HG03575 (cell line): ENCODE data around the gene PARP11.
"Not testable (repeated sequence)": the region's sequence is repeated elsewhere in the genome, so short reads cannot be mapped to it uniquely, and the experiment has no call there.

ENCODE experiments used
- ATAC-seq: cut with Tn5 transposase; IDR thresholded peaks from one replicate; pipeline ENCODE4 v1.9.1; 2021; ENCODE audit not compliant: unreplicated experiment, insufficient number of reproducible peaks, low FRiP score; ENCODE audit errors: extremely low read depth

Gene PARP11

DNA sequence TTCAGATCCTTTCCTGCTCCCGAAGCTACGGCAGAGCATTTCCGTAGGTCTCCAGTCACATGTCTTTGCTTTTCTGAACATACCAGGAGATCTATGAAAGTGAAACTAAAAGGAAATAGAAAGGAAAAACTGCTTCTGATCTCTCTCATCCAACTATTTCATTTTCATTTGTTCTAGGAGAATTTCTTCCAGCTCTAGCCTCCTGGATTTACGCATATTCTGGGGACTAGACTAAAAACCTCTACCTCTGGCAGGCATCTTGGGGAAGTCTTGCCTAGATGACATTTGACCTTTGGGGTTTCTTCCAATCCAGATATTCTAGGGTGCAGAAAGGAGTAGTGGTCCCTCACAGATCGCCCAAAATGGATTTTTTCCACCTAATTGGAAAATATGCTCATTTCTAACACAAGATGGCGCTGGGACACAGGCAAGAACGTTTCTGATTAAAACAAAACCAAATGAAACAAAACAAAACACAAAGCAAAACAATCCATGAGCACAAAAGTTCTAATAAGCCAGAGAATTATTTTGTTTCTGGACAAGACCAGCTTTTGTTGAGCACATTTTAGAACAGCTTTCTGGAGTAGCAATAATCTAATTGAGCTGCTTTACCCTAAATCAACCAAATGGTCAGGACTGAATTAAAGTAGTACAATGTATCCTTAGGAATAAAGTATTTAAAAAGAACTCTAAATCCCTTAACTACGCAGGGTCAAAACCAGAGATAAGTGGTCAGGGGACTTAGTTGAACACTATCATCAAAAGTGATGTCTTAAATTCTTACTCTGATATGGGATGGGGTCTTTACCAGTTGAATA lies 12.3 kb upstream of the PARP11 start:
- no peak for ATAC-seq

DNA sequence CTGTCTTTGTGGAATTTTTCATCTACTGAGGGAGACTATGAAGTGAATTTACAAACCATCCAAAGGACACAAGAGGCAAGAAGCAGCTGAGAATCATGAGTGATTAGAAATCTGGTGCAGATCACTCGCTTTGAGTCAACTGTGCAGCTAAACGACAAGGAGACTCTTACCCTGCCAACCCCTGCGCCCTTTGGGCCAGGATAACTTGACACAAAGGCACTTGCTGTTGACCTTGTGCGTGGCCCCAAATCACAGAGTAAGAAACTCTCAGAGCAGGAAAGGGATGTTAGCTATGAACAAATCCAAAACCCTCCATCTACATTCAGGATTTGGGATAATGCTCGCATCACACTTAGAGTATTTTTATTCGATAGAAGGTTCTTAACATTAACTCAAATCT lies 11.5 kb upstream of the PARP11 start:
- ATAC-seq = no peak

DNA sequence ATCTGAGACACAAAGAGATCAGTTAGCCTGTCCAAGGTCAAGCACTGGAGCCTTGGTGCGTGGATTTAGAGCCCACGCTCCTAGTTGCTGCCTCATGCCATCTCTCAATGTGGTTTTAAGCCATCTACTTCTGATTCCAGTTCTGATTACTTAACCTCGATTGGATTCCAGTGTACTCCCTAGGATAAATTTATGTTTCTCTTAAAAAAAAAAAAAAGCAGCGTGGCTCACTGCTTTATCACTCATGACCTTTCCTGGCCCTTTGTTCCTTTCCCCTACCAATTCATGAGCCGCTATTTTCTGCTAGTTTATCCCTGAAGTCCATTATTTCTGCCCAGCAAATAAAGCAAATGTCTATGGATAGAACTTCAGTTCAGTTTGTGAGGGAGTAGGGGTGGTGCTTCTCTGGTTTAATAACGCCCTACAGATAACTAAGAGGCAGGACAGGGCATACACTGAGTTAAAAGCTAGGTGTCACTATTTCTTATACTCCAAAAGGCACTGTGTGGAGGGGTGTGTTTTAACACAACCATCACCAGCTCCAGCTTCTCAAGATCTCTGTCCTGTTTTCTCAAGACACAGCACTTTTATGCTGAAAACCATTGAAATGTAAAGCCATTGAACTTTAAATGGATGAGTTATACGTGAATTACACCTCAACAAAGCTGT lies 9.8 kb upstream of the PARP11 start:
- no peak for ATAC-seq

DNA sequence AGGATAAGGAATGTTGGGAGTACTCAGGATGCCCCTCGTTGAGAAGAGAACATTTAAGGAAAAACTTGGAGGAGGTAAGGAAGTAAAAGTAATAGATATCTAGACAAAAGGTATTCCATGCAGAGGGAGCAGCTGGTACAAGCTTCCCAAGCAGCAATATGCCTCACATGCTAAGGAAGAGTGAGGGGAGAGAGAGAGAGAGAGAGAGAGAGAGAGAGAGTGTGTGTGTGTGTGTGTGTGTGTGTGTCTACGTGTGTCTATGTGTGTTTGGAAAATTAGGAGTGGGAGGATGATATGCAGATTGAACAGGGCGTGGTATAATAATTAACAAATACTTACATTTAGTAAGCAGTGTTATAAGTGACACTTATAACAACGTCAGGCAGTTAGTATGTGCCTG lies 9.2 kb upstream of the PARP11 start:
- ATAC-seq = no peak

DNA sequence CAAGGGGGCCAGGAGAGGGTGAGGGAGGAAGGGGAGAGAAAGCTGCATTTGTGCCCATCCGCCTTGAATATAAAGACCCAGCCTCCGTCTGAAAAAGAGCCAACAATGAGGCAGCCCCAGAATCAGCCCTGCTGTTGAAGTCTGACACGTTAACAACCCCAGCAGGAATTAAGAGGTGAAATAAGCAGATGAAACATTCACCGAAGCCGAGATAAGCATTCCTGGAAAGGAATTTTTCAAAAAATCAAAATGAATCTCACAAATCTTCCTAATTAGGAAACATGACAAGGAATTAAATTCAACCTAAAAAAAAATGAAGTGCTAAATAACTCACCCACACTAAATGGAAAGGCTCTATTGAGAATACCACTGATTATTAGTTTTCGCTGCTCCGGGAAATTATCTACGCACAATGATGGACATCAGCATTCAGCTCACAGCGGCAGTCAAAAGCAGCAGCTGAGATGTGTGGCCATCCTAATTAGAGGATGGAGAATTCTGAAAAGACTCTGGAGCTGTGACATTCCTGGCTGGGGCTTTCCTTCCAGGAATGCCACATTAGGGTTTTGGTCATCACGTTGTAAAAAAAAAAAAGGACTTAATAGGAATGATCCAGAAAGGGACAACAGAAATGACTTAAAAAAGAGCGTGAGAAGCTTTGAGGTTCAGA lies 8.2 kb upstream of the PARP11 start:
- no peak for ATAC-seq

DNA sequence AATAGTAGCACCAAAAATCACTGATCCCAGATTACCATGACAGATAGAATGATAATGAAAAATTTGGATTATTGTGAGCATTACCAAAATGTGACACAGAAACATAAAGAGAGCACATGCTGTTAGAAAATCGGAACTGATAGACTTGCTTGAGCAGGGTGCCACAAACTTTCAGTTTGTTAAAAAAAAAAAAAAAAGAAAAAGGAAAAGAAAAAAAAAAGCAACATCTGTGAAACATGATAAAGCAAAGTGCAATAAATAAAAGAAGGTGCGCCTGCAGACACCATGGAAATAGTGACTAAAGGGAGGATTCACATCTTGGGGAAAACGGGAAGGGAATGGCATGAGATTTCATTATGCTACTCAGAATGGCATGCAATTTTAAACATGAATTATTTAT lies 6.6 kb upstream of the PARP11 start:
- no peak for ATAC-seq

DNA sequence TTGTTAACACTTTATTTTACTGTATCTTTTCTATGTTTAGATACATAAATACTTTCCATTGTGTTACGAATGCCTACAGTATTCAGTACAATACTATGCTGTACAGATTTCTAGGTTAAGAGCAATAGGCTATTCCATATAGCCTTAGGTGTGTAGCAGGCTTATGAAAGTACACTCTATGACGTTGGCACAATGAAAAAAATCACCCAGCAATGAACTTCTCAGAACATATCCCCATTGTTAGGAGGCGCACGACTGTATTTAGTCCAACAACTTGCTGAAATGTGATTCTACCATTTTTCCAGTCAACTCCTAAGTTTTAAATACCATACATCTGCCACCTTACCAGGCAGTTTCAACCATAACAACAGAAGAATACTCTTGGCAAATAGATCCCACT lies 1.8 kb downstream of the PARP11 start:
- no peak for ATAC-seq

DNA sequence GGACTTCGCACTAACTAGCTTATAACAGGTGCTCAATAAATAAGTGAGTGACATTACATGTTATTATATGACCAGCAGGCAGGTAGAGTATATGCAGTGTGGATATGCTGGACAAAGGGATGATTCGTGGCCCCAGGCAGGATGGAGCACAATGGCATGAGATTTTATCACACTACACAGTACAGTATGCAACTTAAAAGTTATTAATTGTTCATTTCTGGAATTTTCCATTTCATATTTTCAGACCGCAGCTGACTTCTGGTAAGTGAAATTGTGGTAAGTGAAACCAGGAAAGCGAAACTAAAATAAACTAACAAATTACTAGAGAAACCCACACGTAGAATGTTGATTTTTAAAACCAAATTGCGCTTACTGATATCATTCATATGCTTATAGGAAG lies 3.3 kb downstream of the PARP11 start:
- no peak for ATAC-seq

DNA sequence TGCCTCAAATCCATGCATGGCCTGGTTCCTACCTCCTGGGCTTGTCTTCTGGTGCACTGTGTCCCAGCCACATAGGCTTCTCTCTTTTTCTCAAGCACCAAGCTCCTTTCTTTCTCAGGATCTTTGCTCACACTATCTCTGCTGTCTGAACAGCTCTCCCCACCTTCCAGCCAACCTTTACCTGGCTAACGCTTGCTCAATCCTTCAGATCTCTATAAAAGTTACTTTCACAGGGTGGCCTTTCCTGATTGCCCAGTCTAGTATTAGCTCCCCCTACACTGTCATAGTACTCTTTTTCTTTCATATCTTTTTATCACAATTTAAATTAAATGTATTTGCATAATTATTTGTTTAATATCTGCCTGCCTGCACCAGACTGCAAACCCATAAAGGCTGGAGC lies 3.8 kb downstream of the PARP11 start:
- no peak for ATAC-seq

DNA sequence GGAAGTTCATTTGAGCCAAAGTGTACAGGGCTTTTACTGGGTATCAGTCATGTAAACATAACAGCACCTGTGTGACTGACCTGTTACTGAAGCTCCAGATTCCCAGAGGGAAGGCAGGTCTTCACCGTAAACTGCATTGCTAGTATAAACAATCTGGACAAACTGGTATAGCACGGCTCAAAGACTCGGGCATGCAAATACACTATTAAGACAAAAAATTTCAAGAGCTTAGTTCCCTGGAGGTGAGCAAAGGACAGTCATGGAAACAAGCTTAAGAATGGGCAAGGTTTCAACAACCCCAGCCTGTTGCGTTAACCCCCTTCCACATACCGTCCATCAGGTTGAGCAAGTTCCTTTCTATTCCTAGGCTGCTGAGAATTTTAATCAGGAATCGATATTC lies 9.4 kb downstream of the PARP11 start:
- no peak for ATAC-seq

DNA sequence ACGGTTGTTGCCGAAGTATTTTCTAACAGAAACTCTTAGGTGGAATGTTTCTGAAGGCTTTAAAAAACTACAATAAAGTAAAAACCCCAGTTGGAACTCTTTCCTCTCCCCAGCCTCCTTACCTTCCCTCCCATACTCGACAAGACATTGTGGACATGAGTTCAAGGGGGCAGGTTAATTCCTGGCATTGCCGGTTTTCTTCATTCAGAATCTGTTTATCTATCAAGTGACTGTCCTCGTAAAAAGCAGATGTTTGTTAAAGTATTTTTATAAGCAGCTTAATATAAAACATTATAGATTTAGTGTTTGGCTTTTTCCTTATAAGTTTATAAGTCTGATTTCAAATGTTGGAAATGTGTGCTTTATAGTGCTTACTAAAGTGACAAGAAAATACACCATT lies 30.7 kb downstream of the PARP11 start:
- no peak for ATAC-seq

DNA sequence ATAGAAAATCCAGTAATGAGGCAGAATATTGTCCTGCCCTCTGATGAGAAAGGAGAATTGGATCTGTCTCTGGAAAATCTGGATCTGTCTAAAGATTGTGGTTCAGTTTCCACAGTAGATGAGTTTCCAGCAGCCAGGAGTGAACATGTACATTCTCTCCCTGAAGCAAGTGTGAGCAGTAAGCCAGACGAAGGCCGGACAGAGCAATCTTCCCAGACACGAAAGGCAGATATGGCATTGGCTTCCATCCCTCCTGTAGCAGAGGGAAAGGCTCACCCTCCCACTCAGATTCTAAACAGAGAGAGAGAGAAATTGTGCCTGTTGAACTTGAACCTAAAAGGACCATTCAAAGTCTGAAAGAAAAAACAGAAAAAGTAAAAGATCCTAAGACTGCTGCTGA lies 31.4 kb downstream of the PARP11 start:
- ATAC-seq = no peak

DNA sequence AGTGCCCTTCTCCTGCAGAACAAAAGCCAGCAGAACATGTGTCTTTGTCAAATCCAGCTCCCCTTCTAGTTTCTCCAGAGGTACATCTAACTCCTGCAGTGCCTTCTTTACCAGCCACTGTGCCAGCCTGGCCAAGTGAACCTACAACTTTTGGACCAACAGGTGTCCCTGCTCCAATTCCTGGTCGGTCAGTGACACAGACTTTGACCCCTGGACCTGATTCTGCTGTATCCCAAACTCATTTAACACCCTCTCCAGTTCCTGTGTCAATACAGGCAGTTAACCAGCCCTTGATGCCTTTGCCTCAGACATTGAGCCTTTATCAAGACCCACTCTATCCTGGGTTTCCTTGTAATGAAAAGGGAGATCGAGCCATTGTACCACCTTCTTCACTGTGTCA lies 32.4 kb downstream of the PARP11 start:
- not testable (repeated sequence) for ATAC-seq

DNA sequence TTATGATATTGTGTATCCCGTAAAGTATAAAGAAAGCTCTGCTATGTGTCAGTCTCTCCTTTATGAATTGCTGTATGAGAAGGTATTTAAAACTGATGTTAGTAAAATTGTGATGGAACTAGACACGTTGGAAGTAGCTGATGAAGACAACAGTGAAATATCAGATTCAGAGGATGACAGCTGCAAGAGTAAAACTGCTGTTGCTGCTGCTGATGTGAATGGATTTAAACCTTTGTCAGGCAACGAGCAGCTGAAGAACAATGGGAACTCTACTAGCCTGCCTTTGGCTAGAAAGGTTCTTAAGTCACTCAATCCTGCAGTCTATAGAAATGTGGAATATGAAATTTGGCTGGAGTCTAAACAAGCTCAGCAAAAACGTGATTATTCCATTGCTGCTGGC lies 33.5 kb downstream of the PARP11 start:
- not testable (repeated sequence) for ATAC-seq

DNA sequence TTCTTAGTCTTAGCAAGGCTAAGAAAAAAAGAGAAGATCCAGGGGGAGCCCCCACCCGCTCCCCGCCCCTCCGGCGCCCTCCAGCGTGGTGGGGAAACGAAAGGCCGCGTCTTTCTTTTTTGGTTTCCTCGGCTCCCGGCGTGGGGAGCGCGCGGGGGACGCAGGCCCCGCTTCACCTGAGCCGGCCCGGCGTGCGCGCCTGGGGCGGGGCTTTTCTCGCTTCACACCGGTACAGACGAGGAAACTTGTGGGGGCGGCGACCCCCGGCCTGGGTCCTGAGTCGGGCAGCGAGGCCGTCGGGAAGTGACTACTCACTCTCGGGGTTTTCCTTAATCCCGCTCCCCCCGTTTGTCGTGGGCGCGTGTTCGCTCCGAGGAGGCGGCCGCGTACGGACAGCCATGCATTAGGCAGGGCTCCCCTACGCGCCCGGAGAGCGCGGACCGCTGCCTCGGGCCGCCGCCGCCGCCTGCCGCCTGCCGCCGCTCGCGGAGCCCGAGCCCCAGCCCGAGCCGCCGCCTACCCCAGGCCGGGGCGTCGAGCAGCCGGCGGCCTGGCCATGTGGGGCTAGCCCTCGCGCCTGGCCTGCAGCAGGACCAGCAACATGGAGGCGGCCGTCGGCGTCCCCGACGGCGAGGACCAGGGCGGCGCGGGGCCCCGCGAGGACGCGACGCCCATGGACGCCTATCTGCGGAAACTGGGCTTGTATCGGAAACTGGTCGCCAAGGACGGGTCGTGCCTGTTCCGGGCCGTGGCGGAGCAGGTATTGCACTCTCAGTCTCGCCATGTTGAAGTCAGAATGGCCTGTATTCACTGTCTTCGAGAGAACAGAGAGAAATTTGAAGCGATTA lies 34.3 kb downstream of the PARP11 start:
- ATAC-seq = not testable (repeated sequence)

DNA sequence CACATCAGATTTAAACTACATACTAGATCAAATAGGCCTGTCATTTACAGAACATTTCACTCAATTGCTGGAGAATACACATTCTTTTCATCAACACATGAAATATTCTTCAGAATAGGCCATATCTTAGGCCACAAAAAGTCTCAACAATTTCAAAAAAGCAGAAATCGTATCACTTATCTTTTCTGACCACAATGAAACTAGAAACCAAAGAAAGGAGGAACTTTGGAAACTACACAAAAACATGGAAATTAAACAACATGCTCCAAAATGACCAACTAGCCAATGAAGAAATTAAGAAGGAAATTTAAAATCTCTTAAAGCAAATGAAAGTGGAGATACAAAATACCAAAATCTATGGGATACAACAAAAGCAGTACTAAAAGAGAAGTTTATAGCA lies 35.1 kb downstream of the PARP11 start:
- no peak for ATAC-seq

DNA sequence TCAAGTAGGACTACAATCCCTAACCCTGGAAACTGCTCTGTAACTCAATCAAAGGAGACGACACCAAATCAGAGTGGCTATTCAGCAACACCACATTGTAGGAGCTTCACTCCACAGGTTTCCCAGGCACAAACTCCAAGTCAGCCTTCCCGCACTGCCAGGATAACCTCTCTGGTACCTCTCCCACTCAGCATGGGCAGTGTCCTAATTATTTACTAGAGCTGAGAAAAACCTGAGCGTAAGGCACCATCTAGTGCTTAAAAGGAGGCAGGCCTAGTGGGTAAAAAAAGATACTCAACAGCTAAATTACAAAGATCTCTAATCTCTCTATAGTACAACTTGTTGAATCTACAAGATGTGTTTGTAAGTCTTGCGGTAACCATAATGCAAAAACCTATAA lies 36.1 kb downstream of the PARP11 start:
- no peak for ATAC-seq

DNA sequence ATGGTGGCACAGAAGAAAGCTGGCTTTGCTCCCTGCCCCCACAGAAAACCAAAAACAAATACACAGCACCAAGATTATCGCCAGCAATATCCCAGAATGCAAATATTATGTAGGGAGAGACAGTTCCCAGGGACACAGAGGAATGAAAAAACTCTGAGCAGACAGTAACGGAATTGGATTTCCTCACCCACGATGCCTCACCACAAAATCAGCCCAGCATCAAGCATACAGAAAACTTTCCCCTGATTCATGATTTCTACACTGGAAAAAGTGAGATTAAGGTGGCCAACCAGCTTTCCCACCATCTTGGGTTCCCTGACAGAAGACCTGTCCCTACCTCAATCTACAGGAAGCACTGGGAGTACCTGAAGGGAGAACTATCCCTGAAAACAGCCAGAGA lies 36.6 kb downstream of the PARP11 start:
- no peak for ATAC-seq

DNA sequence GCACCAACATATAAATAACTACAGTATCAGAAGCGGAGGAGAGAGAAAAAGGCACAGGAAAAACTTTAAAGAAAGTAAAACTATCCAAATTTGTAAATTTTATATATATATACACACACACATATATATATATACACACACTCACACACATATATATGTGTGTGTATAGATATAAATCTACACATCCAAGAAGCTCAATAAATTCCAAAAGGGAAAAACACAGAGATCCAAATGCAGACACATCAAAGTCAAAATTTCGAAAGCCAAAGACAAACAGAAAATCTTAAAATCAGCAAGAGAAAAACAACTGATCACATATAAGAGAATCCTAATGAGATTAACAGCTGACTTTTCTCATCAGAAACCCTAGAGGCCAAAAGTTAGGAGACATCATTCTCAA lies 37.3 kb downstream of the PARP11 start:
- ATAC-seq = no peak
